Activated naive CD4-positive, alpha-beta T cell treated with anti-CD3 and anti-CD28 coated beads, Interleukin-2, amount 10 ng/mL, durations not matched to agents 7 days and 5 days (primary cell): Measurements from ENCODE around the gene PARD3.
"Not testable (repeated sequence)": the region's sequence is repeated elsewhere in the genome, so short reads cannot be mapped to it uniquely, and the experiment has no call there.

Experiments used
- CTCF ChIA-PET: fragments of 350-600 bp; sonication (Branson Sonifier 250); formaldehyde crosslinking; loops from one replicate; lab custom pipeline; 2021; ENCODE audit warnings: antibody characterized with exemption; lab: Charles Lee
- DNase-seq: peaks from one replicate; pipeline ENCODE4 v3.0.0-alpha.2; 2020
- H3K27ac Mint-ChIP-seq: one replicate; pipeline ENCODE4 v1.8.0; 2021; ENCODE audit warnings: mild to moderate bottlenecking, moderate library complexity, mixed read lengths
- H3K27me3 Mint-ChIP-seq: one replicate; pipeline ENCODE4 v1.8.0; 2021; ENCODE audit warnings: mild to moderate bottlenecking, mixed read lengths
- H3K36me3 Mint-ChIP-seq: one replicate; pipeline ENCODE4 v1.8.0; 2021; ENCODE audit warnings: mixed read lengths
- H3K4me1 Mint-ChIP-seq: one replicate; pipeline ENCODE4 v1.8.0; 2021; ENCODE audit warnings: mixed read lengths
- H3K4me3 Mint-ChIP-seq: one replicate; pipeline ENCODE4 v1.8.0; 2021; ENCODE audit warnings: mild to moderate bottlenecking, moderate library complexity, mixed read lengths
- H3K9me3 Mint-ChIP-seq: one replicate; pipeline ENCODE4 v1.8.0; 2021; ENCODE audit warnings: mixed read lengths

PARD3 gene

DNA sequence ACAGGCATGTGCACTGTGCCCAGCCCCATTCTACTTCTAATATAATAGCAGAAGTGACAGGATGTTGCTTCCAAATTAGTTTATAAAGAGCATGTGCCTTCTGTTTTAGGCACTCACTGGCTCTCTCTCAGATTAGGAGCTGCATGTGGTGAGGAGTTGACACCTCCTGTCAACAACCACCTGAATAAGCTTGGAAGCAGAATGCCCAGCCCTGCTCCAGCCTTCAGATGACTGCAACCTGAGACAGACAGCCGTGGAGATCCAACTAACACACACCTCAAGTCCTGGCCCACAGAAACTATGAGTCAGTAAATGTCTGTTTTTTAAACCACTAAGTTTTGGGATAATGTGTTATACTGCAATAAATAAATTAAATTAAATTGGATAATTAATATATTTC lies 54.5 kb downstream of the PARD3 start:
- DNase-seq = no peak
- no peak overlapping the region for H3K4me3 Mint-ChIP-seq
- no peaks in the 10 kb centered on the region for H3K9me3 Mint-ChIP-seq
- CTCF ChIA-PET = no interaction called here
- H3K27me3 Mint-ChIP-seq = no peaks in the 10 kb centered on the region
- H3K27ac Mint-ChIP-seq = no peak overlapping the region
- H3K36me3 Mint-ChIP-seq = no peaks in the 10 kb centered on the region
- H3K4me1 Mint-ChIP-seq = peaks cover 2% of the 10 kb centered on the region

DNA sequence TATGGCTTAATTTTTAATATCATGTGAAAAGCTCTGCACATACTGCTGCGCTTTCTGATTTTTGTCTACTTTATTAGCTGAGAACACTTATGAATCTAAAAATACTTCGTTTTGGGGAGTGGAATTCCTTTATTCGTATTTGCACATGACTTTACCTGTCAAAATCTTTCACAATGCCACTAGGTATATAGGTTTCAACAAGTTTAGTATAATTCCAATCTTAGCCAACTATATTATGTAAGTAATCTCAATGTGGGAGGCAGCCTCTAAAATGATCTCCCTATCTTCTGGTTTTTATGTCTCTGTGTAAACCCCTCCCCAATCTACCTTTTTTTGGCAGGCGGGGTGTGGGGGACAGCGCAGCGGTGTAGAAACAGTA lies 55.3 kb downstream of the PARD3 start:
- H3K4me3 Mint-ChIP-seq = no peak overlapping the region
- H3K27me3 Mint-ChIP-seq = no peaks in the 10 kb centered on the region
- no peaks in the 10 kb centered on the region for H3K9me3 Mint-ChIP-seq
- H3K27ac Mint-ChIP-seq = no peak overlapping the region
- DNase-seq = no peak
- H3K4me1 Mint-ChIP-seq = peaks cover 2% of the 10 kb centered on the region
- H3K36me3 Mint-ChIP-seq = no peaks in the 10 kb centered on the region
- CTCF ChIA-PET = no interaction called here

DNA sequence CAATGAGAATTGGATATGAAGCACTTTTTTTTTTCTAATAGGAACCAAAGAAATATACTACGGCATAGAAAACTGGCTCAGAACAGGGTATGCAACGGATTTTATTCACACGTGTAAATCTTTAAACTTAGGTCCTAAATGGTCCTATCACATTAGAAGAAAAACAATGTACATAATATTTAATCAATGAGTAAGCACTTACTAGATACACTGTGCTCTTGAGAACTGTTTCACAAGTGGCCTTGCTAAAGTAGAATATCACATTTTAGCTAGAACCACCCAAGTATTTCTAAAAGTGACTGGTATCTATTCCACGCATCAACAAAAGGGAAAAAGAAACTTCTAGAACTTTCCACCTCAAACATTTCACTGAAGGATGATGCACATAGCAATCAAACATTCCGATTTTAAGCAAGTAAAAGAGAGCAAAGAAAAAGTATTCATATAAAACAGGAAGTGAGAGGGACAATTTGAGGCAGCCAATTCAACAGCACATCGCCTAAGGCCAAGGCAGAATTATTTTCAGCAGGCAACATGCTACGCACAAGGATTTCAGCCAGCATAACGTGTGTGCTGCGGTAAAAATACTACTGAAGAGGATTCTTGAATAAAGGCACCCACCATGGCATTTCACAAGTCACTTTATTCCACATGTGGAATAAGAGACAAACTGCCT lies 55.8 kb downstream of the PARD3 start:
- Mint-ChIP-seq H3K36me3 (no peaks in the 10 kb centered on the region), H3K4me1 (peaks cover 2% of the 10 kb centered on the region), H3K4me3 (no peak overlapping the region), H3K27ac (no peak overlapping the region), H3K27me3 (no peaks in the 10 kb centered on the region), H3K9me3 (no peaks in the 10 kb centered on the region)
- CTCF ChIA-PET = no interaction called here
- DNase-seq = no peak

DNA sequence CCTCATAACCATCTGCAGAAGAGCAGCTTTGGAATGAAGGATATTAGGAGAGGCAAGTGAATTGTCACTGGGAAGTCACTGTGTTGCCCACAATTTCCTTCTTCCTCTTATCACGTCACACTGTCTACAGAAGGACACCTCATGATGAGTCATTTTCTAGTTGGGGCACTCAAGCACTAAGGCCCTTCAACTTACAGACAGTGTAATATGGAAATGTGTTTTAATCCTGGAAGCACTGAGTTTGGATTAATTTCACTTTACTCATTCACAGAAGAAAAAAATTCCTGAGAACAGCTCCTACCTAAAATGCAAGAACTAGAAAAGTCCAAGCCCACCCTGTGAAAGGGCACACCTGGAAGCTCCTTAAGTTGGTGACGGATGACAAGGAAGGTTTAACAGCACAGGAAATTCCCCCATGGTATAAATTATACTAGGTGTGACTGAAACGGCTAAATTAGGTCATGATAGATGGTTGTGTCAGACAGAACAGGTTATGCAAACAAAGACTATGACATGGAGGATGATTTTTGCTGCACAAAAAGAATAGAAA lies 56.6 kb downstream of the PARD3 start:
- Mint-ChIP-seq H3K27ac (no peak overlapping the region), H3K27me3 (no peaks in the 10 kb centered on the region), H3K9me3 (no peaks in the 10 kb centered on the region), H3K4me1 (peaks cover 2% of the 10 kb centered on the region), H3K36me3 (no peaks in the 10 kb centered on the region), H3K4me3 (no peak overlapping the region)
- CTCF ChIA-PET = no interaction called here
- no peak for DNase-seq

DNA sequence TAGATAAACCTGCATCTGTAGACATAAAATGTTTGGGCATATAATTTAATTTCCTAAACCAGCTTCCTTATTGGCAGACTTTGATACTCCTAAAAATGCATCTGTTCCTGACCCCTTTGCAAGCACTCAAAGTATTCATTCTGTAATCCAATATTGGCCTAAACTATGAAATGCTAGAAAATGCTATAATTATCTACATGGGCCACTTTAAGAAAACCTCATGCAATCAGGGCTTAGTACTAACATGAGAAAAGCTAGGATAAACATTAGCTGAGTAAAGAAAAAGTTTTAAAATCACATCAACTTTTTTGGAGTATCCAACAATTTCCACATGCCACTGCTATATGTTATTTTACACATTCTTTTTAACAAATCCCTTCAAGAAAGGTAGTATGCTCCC lies 57.2 kb downstream of the PARD3 start:
- H3K4me1 Mint-ChIP-seq = peaks cover 2% of the 10 kb centered on the region
- no peaks in the 10 kb centered on the region for H3K27me3 Mint-ChIP-seq
- H3K27ac Mint-ChIP-seq = no peak overlapping the region
- H3K4me3 Mint-ChIP-seq = no peak overlapping the region
- no peaks in the 10 kb centered on the region for H3K36me3 Mint-ChIP-seq
- DNase-seq = no peak
- CTCF ChIA-PET = no interaction called here
- no peaks in the 10 kb centered on the region for H3K9me3 Mint-ChIP-seq

DNA sequence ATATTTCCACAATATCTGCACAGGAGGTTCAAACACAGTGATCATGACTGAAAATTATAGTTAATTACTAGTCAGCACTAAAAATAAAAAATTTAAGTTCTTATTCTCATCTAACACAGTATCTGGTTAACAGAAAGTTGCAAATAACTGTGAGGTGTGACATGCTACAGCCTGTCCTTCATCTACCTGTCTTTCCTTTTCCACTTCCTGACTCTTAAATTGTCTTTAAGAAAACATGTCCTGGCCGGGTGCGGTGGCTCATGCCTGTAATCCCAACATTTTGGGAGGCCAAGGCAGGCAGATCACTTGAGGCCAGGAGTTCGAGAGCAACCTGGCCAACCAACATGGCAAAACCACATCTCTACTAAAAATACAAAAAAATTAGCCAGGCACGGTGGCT lies 57.9 kb downstream of the PARD3 start:
- CTCF ChIA-PET = not testable (repeated sequence)

DNA sequence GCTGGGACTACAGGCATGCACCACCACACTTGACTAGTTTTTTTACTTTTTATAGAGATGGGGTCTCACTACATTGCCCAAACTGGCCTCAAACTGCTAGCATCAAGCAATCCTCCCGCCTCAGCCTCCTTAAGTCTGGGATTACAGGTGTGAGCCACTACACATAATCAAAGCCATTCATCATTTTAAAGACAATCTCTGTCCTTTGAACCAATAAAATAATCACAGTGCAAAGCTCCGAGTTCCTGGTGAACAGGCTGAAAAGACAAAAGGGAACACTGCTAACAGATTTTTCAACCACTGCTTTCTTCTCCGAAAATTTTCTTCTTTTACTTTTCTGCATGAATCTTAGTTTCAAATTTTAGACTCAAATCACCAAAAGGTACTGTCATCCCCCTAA lies 58.5 kb downstream of the PARD3 start:
- Mint-ChIP-seq H3K36me3 (no peaks in the 10 kb centered on the region), H3K27ac (no peak overlapping the region), H3K4me1 (peaks cover 2% of the 10 kb centered on the region), H3K9me3 (no peaks in the 10 kb centered on the region), H3K27me3 (no peaks in the 10 kb centered on the region), H3K4me3 (no peak overlapping the region)
- CTCF ChIA-PET = no interaction called here
- DNase-seq = no peak

More for the DNA sequence above, 57.9 kb downstream of the PARD3 start:
- H3K27ac Mint-ChIP-seq, H3K27me3 Mint-ChIP-seq, H3K4me1 Mint-ChIP-seq, DNase-seq, H3K9me3 Mint-ChIP-seq, H3K36me3 Mint-ChIP-seq, H3K4me3 Mint-ChIP-seq: not testable (repeated sequence)

DNA sequence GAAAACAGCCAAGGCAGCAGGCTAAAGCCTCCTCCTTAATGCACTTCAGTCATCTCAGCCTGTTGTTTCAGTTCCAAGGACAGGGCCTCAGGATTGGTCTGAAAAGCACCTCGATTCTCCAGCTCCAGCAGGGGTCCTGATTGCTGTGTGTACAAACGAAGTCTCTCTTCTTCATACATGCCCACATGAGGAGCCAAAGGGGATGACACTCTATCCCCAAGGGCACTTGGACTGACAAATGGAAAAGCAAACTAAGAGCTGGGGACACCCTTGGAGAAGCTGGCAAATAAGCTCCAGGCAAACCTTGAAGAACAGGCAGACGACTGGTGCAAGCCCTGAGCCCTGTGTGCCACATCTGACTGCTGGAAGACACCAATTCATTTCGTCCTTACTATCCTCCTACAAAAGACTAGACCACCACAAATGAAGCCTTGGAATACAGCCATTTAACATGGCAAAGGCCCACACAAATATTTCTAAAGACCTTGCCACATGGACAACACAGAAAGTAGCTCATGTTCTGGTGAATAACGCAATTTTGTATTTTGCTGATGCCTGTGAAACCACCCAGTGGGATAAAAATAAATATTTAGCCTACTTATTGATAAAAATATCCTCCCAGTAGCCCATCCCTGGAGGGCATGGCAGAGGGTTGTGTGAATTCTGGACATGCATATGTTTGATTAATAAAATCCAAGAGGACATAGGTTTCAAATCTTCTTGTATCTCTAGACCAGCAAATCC lies 61.9 kb downstream of the PARD3 start:
- Mint-ChIP-seq H3K27ac (no peak overlapping the region), H3K4me1 (no peaks in the 10 kb centered on the region), H3K9me3 (no peaks in the 10 kb centered on the region), H3K36me3 (no peaks in the 10 kb centered on the region), H3K4me3 (no peak overlapping the region), H3K27me3 (peaks cover 5% of the 10 kb centered on the region)
- no peak for DNase-seq
- CTCF ChIA-PET = no interaction called here

DNA sequence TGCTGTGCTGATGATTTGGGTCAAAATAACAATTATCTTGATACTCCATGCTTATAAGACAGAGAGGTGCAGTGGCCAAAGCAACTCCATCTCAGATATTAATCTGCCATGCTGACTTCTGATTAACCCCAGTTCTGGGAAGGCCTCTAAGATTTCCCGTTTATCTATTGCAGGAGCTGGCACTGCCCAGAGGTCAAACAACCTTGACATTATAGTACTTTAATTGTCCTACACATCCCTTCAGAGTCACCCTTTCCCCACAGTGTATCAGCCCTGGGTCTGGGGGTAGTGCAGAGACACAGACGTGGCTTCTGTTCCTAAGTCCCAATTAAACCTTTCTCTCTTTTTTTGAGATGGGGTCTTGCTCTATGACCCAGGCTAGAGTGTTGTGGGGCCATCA lies 63.8 kb downstream of the PARD3 start:
- CTCF ChIA-PET = interaction anchor here (1.7 kb wide), 1 partner anchor 18 kb away, joined by 5 read pairs; no protein-coding TSS in a partner anchor

DNA sequence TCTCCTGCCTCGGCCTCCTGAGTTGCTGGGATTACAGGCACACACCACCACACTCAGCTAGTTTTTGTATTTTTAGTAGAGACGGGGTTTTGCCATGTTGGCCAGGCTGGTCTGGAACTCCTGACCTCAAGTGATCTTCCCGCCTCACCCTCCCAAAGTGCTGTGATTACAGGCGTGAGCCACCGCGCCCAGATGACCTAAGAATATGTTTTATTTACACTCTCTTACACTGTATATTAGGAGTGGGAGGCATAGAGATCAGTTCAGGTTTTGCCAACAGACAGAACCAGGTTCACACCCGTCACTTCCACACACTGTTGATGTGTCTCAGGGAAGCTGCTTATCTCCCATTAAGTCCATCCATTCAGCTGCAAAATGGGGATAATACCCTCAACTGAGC lies 64.3 kb downstream of the PARD3 start:
- H3K4me1 Mint-ChIP-seq, CTCF ChIA-PET, H3K4me3 Mint-ChIP-seq, DNase-seq, H3K9me3 Mint-ChIP-seq, H3K36me3 Mint-ChIP-seq, H3K27ac Mint-ChIP-seq: not testable (repeated sequence)
- peaks cover 15% of the 10 kb centered on the region for H3K27me3 Mint-ChIP-seq

More for the DNA sequence above, 63.8 kb downstream of the PARD3 start:
- H3K27me3 Mint-ChIP-seq = peaks cover 15% of the 10 kb centered on the region
- no peak overlapping the region for H3K4me3 Mint-ChIP-seq
- H3K27ac Mint-ChIP-seq = no peak overlapping the region
- no peaks in the 10 kb centered on the region for H3K9me3 Mint-ChIP-seq
- no peaks in the 10 kb centered on the region for H3K36me3 Mint-ChIP-seq
- no peak for DNase-seq
- H3K4me1 Mint-ChIP-seq = no peaks in the 10 kb centered on the region

DNA sequence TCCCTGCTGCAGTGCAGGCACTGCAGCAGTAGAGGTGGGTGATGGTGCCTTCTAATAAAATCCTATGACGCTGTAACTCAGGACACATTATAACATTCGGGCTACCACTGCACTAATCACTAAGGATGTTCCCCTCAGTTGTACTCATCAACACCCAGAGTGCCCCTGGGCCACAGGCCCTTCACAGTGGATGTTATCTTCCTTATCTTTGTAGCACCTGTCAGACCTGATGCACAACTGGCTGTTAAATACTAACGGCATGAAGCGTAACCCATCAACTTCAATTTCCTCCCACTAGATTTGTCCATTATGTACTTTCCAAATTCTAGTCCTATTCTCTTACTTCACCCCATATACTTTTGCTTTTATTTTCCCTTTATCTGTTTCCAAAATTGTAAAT lies 66.3 kb downstream of the PARD3 start:
- CTCF ChIA-PET = no interaction called here
- H3K27ac Mint-ChIP-seq = no peak overlapping the region
- no peaks in the 10 kb centered on the region for H3K9me3 Mint-ChIP-seq
- H3K27me3 Mint-ChIP-seq = peaks cover 15% of the 10 kb centered on the region
- H3K4me3 Mint-ChIP-seq = no peak overlapping the region
- H3K4me1 Mint-ChIP-seq = no peaks in the 10 kb centered on the region
- H3K36me3 Mint-ChIP-seq = no peaks in the 10 kb centered on the region
- DNase-seq = no peak

DNA sequence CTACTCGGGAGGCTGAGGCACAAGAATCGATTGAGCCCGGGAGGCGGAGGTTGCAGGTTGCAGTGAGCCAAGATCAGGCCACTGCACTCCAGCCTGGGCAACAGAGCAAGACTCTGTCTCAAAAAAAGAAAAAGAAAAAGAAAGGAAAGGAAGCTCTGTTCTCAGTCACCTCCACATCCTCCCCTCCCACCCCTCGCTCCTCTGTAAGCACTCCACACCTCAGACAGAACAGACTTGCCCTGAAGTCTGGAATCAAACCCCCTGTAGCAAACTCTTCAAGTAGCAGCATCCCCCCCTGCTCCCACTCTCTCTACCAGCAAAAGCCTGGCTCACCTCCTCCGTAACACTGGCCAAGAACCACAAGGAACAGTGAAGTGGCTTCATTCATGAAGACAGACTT lies 66.7 kb downstream of the PARD3 start:
- Mint-ChIP-seq H3K36me3 (no peaks in the 10 kb centered on the region), H3K27ac (no peak overlapping the region), H3K4me1 (no peaks in the 10 kb centered on the region), H3K4me3 (no peak overlapping the region), H3K9me3 (no peaks in the 10 kb centered on the region), H3K27me3 (peaks cover 15% of the 10 kb centered on the region)
- no peak for DNase-seq
- CTCF ChIA-PET = no interaction called here

DNA sequence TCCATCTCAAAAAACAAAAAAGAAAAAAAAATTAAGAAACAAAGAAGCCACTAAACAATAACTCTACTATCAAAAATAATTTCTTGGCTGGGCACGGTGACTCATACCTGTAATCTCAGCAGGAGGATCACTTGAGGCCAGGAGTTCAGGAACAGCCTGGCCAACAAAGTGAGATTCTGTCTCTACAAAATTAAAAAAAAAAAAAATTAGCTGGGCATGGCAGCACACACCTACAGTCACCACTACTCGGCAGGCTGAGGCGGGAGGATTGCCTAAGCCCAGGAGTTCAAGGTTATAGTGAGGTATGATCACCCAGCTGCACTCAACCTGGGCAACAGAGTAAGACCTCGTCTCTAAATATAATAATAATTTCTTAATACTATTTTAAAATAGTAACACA lies 69.0 kb downstream of the PARD3 start:
- no peaks in the 10 kb centered on the region for H3K9me3 Mint-ChIP-seq
- CTCF ChIA-PET = no interaction called here

DNA sequence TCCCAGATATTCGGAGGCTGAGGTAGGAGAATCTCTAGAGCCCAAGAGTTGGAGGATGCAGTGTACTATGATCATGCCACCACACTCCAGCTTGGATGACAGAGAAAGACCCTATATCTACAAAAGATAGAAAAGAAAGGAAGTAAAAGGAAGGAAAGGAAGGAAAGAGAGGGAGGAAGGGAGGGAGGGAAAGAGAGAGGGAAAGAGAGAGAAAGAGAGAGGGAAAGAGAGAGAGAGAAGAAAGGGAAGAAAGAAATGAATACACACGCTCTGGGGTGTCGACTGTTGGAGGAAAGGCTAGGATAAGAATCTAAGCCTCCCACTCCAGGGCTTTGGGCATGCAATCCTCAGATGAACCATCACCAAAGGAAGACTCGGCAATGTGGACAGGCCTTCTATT lies 69.9 kb downstream of the PARD3 start:
- H3K27ac Mint-ChIP-seq = no peak overlapping the region
- H3K4me3 Mint-ChIP-seq = no peak overlapping the region
- H3K36me3 Mint-ChIP-seq = no peaks in the 10 kb centered on the region
- no peaks in the 10 kb centered on the region for H3K9me3 Mint-ChIP-seq
- DNase-seq = no peak
- H3K27me3 Mint-ChIP-seq = peaks cover 19% of the 10 kb centered on the region
- H3K4me1 Mint-ChIP-seq = no peaks in the 10 kb centered on the region
- CTCF ChIA-PET = interaction anchor here (0.6 kb wide), 1 partner anchor 106 kb away, joined by 3 read pairs; no protein-coding TSS in a partner anchor

More for the DNA sequence above, 69.0 kb downstream of the PARD3 start:
- Mint-ChIP-seq H3K4me3 (no peak overlapping the region), H3K36me3 (no peaks in the 10 kb centered on the region), H3K4me1 (no peaks in the 10 kb centered on the region), H3K27me3 (peaks cover 15% of the 10 kb centered on the region), H3K27ac (no peak overlapping the region)
- no peak for DNase-seq

DNA sequence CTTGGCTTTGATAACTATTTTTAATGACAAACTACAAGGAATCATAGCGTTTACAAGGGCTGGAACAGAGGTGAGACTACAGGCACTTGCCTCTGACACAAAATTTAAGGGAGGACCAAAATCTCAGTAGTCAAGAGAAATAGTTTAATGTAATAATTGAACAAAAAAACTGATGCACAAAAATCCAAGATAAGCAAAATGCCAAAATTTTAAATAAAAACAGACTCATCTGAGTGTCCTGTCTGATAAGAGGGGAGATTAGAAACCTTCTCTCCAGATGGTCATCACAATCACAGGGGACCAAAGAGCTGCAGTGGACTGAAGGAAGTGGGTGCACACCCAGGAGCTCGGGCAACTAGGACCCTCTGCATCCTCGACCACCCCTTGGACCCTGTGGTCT lies 70.5 kb downstream of the PARD3 start:
- peaks cover 26% of the 10 kb centered on the region for H3K27me3 Mint-ChIP-seq
- no peaks in the 10 kb centered on the region for H3K4me1 Mint-ChIP-seq
- H3K9me3 Mint-ChIP-seq = no peaks in the 10 kb centered on the region
- no peak overlapping the region for H3K4me3 Mint-ChIP-seq
- no peaks in the 10 kb centered on the region for H3K36me3 Mint-ChIP-seq
- CTCF ChIA-PET = interaction anchor here (0.6 kb wide), 1 partner anchor 105 kb away, joined by 3 read pairs; no protein-coding TSS in a partner anchor
- H3K27ac Mint-ChIP-seq = no peak overlapping the region
- no peak for DNase-seq
